Stimulated activated effector memory CD8-positive, alpha-beta T cell treated with anti-CD3 and anti-CD28 coated beads, Interleukin-12 subunit alpha, Interleukin-12 subunit beta, amount 100 ng/mL, for 72 hours (primary cell): ENCODE data around the gene IGF2BP3.
A peak's percentile ranks its signal among the peaks of the same experiment; 100 is the strongest.

Experiments
- ATAC-seq: fragments of 150-1000 bp; cut with Tn5 transposase; 2 replicates; pipeline ENCODE4 v1.10.0; 2021
- DNase-seq, 2 donors: peaks; one replicate each; pipeline ENCODE4 v3.0.0; 2021 to 2022; ENCODE audit warnings: low spot score in 2 of 2
- H3K27ac Mint-ChIP-seq: one replicate; pipeline ENCODE4 v1.8.0; 2022; ENCODE audit warnings: mild to moderate bottlenecking, mixed read lengths
- H3K36me3 Mint-ChIP-seq: one replicate; pipeline ENCODE4 v1.8.0; 2022; ENCODE audit warnings: mild to moderate bottlenecking, mixed read lengths
- H3K4me1 Mint-ChIP-seq: one replicate; pipeline ENCODE4 v1.8.0; 2022; ENCODE audit warnings: mixed read lengths
- H3K4me3 Mint-ChIP-seq: one replicate; pipeline ENCODE4 v1.8.0; 2022; ENCODE audit warnings: mild to moderate bottlenecking, mixed read lengths
- H3K9me3 Mint-ChIP-seq: one replicate; pipeline ENCODE4 v1.8.0; 2022; ENCODE audit warnings: mixed read lengths

The IGF2BP3 gene

DNA sequence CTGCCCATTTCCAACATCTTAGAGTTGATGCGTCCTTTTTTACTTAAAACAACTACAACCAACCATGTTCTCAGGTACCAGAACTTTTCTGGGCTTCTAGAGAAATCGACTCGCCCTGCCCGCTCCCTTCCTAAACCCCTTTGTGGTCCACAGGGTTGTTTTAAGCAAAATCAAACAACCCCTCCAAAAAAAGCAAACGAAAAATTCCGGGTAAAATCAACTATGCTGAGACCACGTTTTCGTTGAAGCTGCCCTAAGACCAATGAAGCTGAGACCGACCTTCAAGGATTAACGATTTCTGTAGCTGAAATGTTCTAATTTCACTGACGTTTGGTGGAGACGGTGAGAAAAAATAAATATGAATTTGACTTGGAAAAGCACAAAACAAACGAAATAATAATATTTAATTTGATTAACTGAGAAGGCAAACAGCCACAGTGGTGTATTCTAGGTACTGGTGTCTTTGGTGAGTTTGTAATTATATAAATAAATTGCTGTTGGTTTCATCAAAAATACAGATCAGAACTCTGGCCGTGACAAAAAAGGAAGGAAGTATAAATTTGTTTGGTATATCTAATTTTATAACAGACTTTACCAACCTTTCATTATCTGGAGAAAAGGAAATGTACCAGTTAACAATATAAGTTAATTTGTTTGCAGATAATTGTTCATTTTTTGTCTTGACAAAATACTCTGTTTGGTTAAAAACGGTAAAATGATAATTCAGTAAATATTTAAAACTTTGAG is 4.7 kb upstream of the IGF2BP3 start:
- Mint-ChIP-seq H3K36me3 (peaks cover 16% of the 10 kb centered on the region), H3K4me3 (peak overlapping the region; percentile 67), H3K27ac (no peak overlapping the region), H3K9me3 (no peaks in the 10 kb centered on the region), H3K4me1 (peaks cover 16% of the 10 kb centered on the region)
- no peak for ATAC-seq
- DNase-seq = no peak

DNA sequence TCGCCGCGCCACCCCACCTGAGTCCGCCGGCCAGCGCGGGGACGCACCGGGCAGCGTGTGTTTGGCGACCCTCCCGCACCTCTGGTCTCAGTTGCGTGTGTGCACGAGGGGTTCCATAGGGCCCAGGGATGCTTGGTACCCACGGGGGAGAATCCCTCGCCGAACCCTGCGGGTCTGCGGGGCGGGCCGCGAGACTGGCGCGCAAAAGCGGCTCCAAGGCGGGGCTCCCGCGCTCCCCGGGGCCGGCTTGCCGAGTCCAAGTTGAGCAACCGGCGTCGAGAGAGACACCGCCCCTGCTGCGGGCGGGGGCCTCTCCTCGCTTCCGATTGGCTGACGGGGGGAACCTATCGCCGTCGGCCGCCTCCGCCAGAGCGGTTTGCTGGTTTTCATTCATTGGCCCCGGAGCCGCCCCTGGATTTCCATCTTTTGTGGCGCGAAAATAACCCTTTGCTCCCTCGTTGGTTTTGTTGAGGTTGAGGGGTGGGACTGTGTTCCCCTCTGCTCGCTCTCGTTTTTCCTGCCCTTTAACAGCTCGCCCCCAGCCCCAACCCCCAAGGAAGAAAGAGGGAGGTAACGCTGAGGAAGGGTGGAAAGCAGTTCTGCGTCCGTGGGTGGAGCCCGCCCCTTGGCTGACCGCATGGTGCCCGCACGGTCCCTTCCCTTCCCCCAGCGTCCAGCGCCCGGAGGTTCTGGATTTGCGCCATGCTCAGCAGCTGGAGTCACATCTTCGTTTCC is 4.0 kb upstream of the IGF2BP3 start:
- Mint-ChIP-seq H3K4me3 (peak overlapping the region; percentile 67), H3K4me1 (peaks cover 19% of the 10 kb centered on the region), H3K9me3 (no peaks in the 10 kb centered on the region), H3K36me3 (peaks cover 18% of the 10 kb centered on the region), H3K27ac (no peak overlapping the region)
- ATAC-seq = peak; percentile 95
- peak; percentile 51 to 83 for DNase-seq

DNA sequence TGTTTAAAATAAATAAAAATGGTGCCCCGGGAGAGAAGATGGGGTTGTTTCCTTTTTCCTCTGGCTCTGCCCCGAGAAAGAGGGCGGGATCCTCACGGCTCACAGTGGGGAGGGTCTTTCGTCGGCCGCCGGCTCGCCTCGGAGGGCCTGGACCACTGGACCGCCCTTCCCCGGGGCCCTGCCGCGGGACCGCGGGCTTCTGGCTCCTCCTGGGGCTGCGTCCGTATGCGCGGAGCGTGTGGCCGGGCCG is 3.5 kb upstream of the IGF2BP3 start:
- Mint-ChIP-seq H3K4me3 (peak overlapping the region; percentile 67), H3K36me3 (peaks cover 18% of the 10 kb centered on the region), H3K9me3 (no peaks in the 10 kb centered on the region), H3K4me1 (peaks cover 19% of the 10 kb centered on the region), H3K27ac (no peak overlapping the region)
- DNase-seq = no peak
- ATAC-seq = no peak

DNA sequence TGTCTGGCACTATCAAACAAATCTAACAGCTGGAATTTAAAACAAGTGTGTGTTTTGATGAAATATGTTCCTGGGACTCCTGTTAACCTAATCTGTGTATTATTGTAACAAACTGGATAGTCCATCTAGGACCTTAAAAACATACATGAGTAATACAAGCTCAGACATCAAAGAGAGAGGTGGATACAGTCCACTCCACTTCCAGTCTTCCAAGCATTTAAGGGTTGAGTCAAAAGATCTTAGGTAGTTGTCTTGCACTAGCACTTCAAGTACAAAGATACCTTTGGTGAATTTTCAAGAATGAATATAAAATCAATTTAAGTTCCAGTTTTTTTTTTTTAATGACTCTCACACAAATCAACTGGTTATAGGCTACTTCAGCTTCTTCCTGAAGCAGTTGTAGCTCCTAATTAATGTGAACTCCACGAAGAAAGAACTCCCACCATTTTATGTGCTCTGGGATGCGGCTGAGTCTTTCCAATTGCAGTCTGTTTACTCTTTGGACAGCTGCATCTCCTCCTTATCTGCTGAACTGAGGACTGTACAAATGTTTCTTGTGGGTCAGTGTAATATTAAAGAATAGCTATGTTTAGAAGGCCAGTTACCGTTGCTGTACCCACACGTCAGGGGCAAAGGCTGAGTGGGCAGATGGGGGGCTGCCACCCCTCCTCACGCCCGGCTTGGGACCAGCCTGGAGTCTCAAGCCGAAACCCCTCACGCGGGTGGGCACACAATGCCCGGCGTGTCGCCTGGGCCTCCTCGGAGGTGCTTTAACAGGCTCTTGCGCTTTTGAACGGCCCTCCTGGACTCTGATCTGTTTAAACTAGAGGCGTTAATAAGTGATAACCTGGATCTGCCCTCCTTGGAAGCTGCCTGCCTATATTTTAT is 2.9 kb upstream of the IGF2BP3 start:
- Mint-ChIP-seq H3K9me3 (no peaks in the 10 kb centered on the region), H3K4me3 (peak overlapping the region; percentile 67), H3K27ac (no peak overlapping the region), H3K4me1 (peaks cover 22% of the 10 kb centered on the region), H3K36me3 (peaks cover 18% of the 10 kb centered on the region)
- ATAC-seq (no peak), DNase-seq (peak in 1 of 2 donors; percentile 48)

DNA sequence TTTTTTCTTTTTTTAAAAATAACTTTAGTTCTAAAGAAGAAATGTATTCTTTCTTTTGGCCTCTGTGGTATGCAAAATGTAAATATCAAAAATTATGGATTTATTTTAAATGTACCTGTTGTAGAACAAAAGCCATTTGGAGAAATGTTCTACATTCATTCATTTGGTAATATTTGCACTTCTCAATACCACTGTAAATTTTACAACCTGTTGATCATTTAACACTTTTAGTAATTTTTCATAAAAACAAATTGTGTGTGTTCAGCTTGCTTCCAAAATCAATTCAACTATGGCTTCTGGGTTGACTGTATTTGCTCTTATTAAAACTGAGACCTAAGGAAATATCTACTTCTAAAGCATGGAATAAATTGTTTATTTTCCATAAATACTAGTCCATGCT is 2.3 kb upstream of the IGF2BP3 start:
- Mint-ChIP-seq H3K36me3 (peaks cover 18% of the 10 kb centered on the region), H3K9me3 (no peaks in the 10 kb centered on the region), H3K27ac (no peak overlapping the region), H3K4me3 (no peak overlapping the region), H3K4me1 (peaks cover 28% of the 10 kb centered on the region)
- ATAC-seq (no peak), DNase-seq (no peak)

DNA sequence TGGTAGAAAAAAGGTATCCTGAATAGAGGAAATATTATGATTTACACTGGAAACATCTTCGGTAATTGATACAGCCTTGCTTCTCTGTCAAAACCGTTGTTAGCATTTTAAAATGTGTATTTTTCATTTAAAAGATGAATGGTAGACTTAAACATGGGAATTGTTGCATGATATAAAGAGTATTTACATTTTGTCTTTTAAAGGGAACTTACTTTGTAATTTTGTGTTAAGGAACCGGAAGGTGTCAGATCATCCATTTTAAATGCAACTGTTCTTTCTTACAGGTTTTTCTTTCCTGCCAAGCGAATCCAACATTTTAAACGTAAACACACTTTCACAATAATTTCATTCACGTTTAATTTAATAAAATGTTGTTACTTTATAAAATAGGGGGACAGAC is 1.8 kb upstream of the IGF2BP3 start:
- H3K4me3 Mint-ChIP-seq = no peak overlapping the region
- H3K4me1 Mint-ChIP-seq = peaks cover 33% of the 10 kb centered on the region
- DNase-seq (no peak), ATAC-seq (no peak)
- no peaks in the 10 kb centered on the region for H3K9me3 Mint-ChIP-seq
- peaks cover 18% of the 10 kb centered on the region for H3K36me3 Mint-ChIP-seq
- H3K27ac Mint-ChIP-seq = no peak overlapping the region

DNA sequence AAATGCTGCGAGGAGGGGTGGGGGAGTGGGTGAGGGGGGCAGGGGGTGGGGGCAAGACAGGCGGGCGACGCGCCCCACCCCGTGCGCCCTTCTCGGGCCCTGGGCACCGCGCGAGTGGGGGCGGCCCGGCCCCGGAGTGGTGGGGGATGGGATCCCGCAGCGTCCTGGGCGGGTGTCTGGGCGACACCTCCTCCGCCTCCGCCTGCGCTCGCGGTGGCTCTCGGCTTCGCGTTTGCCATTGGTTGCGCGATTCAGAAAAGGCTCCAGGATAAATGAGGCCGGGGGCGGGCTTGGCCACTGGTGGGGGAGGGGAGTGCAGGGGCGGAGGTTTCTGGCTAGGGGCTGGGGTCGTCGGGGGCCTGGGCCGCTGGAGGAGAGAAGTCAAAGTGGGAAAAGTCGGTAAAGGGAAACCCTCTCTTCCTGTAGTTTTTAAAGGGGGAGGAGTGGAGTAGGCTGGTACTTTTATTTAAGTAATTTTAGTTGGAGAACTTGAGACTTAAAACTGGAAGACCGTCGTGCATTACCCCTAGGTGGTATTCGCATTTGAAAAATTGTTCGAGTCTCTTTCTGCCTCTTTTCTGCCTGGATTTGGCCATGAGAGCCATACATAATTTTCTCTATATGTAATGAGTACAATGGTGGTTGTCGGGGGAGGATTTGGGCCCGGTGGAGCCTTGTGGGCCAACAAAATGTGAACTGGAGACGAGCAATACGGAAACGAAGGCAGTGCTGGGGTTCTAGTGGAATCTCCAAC is 992 bp upstream of the IGF2BP3 start:
- H3K36me3 Mint-ChIP-seq = peaks cover 18% of the 10 kb centered on the region
- H3K4me1 Mint-ChIP-seq = peaks cover 33% of the 10 kb centered on the region
- H3K4me3 Mint-ChIP-seq = peak overlapping the region; percentile 79
- no peak overlapping the region for H3K27ac Mint-ChIP-seq
- ATAC-seq = no peak
- H3K9me3 Mint-ChIP-seq = no peaks in the 10 kb centered on the region
- no peak for DNase-seq

DNA sequence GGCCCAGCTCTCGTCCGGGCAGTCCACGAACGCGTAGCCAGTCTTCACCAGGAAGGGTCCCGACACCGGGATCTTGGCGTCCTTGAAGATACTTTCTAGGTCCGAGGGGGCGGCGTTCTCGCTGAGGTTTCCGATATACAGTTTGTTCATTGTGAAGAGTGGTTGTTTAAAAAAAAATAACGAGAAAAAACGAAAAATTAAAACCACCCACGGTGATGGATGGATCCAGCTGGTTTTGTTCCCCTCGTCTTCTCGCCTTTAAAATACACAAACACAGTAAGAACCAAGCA is 385 bp downstream of the IGF2BP3 start:
- Mint-ChIP-seq H3K4me1 (peaks cover 33% of the 10 kb centered on the region), H3K9me3 (no peaks in the 10 kb centered on the region), H3K27ac (peak overlapping the region; percentile 73), H3K4me3 (peak overlapping the region; percentile 79), H3K36me3 (peaks cover 18% of the 10 kb centered on the region)
- ATAC-seq (no peak), DNase-seq (peak in 1 of 2 donors; percentile 49)

DNA sequence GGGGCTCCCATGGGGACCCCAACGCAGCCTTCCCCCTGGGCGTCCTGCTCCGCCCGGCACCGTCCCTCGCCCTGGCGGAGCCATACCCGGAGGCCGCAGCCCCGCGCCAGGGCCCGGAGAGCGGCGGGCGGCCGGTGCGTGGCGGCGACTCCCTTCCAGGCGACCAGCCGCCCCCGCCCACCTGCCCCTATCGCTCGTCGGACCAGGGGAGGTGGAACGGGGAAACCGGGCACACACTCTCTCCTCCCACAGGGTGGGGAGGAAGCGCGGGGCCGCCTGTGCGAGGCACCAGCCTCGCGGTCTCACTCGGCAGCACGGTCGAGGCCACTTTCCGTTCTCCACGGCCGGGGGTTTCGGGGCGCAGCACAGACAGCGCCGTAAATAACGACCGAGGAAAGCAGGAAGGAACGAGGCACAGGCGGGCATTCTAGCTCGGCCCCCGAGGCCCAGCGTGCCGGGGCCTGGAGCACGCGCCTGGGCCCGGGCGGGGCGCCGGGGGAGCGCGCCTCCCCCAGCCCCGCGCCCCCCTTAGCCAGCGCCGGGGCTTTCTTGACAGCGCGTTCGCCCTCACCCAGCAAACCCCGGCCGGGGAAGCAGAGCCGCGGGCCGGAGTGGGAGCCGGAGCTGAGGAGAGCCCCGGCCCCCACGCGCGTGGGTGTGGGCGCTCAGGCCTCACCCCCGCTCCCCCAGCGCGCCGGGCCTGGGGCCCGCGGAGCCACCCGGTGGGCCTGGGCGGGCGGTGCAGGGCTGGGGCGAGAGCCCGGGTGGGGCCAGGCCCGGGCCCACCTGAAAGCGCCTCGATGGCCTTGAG is 936 bp downstream of the IGF2BP3 start:
- Mint-ChIP-seq H3K9me3 (no peaks in the 10 kb centered on the region), H3K36me3 (peaks cover 14% of the 10 kb centered on the region), H3K4me1 (peaks cover 27% of the 10 kb centered on the region), H3K4me3 (peak overlapping the region; percentile 79), H3K27ac (peak overlapping the region; percentile 73)
- ATAC-seq = peak; percentile 50
- DNase-seq = peak; percentile 15 to 59

DNA sequence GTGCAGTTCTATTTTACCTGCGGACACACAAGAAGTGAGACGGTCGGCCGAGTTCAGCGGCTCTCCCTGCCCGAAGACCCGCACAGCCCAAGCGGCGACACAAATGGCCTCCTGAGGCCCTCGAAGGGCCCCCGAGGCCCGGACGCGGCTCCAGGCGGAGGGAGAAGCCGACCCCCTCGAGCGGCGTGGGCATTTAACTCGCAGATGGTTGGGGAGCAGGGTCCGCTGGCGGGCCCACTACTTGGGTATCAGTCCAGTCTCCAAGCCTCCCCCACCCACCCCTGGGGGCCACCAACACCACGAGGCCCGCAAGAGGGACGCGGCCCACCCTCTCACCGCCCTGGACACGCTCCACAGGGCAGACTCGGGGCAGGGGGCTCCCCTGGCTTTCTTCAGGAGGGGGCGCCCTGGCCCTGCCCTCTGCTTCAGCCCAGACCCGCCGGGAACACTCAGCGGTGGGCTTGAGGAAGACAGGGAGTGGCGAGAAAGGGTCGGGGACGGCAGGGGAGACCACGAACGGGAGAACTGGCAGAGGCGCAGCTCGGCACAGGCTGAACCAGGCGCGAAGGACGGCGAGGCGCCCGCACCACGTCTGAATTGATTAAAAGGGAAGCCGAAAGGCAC is 1.7 kb downstream of the IGF2BP3 start:
- no peak for DNase-seq
- peak; percentile 3 for ATAC-seq
- Mint-ChIP-seq H3K9me3 (no peaks in the 10 kb centered on the region), H3K4me3 (peak overlapping the region; percentile 79), H3K27ac (no peak overlapping the region), H3K36me3 (peaks cover 10% of the 10 kb centered on the region), H3K4me1 (peaks cover 26% of the 10 kb centered on the region)

DNA sequence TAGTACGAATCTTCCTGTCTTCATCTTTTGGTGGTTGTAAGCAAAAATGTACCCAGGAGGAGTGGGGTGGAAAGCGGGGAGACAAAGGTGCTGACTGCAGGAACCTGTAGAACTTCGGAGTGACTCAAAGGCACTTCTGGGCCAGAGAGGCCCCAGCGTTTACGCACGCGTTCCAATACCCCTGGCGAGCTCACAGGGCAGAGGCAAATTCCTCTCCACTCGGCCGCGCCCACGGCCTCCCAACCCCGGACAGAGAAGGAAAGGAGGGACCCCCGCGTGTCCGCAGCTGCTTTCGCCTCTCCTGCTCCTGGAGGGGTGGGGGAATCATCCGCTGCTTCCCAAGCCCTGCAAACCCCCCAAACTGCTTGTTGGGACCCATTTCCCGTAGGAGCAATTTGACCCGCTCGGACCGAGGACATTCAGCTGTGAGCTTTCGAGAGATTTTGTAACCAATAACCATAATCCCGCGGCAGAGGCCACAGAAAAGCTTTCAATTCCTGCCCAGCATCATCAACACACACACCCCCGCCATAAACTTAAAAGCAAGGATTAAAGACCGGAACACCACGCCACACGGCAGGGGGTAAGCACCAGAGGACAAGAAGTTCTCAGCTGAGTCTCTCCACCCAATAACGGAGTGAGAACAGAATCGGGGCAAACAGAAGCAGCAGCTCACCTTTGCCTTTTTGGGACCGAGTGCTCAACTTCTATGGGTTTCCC is 2.3 kb downstream of the IGF2BP3 start:
- Mint-ChIP-seq H3K36me3 (peaks cover 10% of the 10 kb centered on the region), H3K4me1 (peaks cover 26% of the 10 kb centered on the region), H3K4me3 (peak overlapping the region; percentile 79), H3K27ac (no peak overlapping the region), H3K9me3 (no peaks in the 10 kb centered on the region)
- DNase-seq (peak in 1 of 2 donors; percentile 53), ATAC-seq (peak; percentile 29)

DNA sequence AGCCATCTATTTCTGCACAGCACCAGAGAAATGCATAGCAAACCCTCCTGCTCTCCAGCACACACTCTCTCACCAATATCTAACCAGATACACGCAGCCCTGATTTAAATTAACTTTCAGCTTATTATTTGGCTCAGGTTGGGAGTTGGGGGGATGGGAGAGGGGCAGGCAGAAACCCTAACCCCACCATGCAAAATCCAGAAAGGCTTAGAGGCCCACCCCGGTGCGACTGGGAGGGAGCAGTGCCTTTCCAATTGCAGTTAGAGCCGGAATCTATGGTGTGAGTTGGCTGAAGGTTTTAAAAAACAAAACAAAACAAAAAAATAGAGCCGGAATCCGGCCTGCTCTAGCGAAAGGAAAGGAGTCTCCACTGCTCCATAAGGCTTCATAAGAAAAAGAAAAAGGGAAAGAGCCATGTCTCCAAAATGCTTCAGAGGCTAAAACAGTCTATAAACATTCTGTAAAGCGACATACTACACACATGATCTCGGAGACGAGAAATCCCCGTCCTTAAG is 2.9 kb downstream of the IGF2BP3 start:
- no peak overlapping the region for H3K27ac Mint-ChIP-seq
- H3K9me3 Mint-ChIP-seq = no peaks in the 10 kb centered on the region
- H3K4me3 Mint-ChIP-seq = peak overlapping the region; percentile 79
- peaks cover 26% of the 10 kb centered on the region for H3K4me1 Mint-ChIP-seq
- ATAC-seq (no peak), DNase-seq (peak in 1 of 2 donors; percentile 36)
- peaks cover 10% of the 10 kb centered on the region for H3K36me3 Mint-ChIP-seq

DNA sequence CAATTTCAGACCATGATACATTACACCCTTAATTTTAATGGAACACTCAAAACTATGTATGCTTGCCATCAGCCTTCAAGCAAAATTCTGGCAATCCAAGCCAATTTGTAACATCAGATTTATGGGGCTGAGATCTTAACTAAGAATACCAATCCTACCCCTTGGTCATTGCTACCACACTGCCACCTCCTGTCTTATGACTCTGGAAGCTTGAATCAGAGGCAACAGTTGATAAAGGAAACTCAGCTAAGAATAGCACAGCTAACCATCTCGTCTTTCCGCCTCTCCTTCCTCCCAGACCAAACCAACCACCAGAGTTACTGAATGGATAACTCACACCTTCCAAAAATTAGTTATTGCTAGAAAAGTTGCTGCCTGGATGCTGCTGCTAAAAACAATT is 7.4 kb downstream of the IGF2BP3 start:
- ATAC-seq (peak; percentile 37), DNase-seq (peak in 1 of 2 donors; percentile 40)
- Mint-ChIP-seq H3K9me3 (no peaks in the 10 kb centered on the region), H3K4me3 (no peak overlapping the region), H3K4me1 (peaks cover 7% of the 10 kb centered on the region), H3K27ac (no peak overlapping the region), H3K36me3 (no peaks in the 10 kb centered on the region)
